SU-DHL-6 (cell line): ENCODE measurements around the gene MTF2.

Experiments
- CTCF ChIP-seq: fragments of 200-600 bp; sonication (generic); IDR thresholded peaks from one replicate; pipeline ENCODE4 v1.5.1; 2017; ENCODE audit warnings: antibody characterized with exemption, mild to moderate bottlenecking, low read length, moderate library complexity; ENCODE audit not compliant: insufficient read depth, poor library complexity, severe bottlenecking
- EZH2phosphoT487 ChIP-seq: fragments of 200-600 bp; sonication (generic), shearing (Covaris generic); conservative IDR thresholded peaks from 2 replicates; pipeline ENCODE4 v1.6.1; 2018; ENCODE audit warnings: mild to moderate bottlenecking, antibody characterized with exemption, low read length, moderate library complexity, mixed read lengths

GRCh38 chr1:93107395-93107794, 28.3 kb downstream of the MTF2 start:
- TF ChIP-seq CTCF (no peak), EZH2phosphoT487 (no peak)
